SK-N-SH treated with all-trans-retinoic acid at 6 μM for 48 hours (cell line): ENCODE data around the gene STARD5.

ENCODE experiments used
- CSDC2 ChIP-seq: fragments of 250-450 bp; sonication (Bioruptor Pico); IDR thresholded peaks from 2 replicates; pipeline ENCODE4 v1.5.0; 2020; ENCODE audit warnings: mild to moderate bottlenecking, moderate library complexity
- ESRRG ChIP-seq: fragments of 250-450 bp; sonication (Bioruptor Pico); IDR thresholded peaks from 2 replicates; pipeline ENCODE4 v1.6.1; 2021; ENCODE audit warnings: mild to moderate bottlenecking
- ISL1 ChIP-seq: fragments of 250-450 bp; sonication (Bioruptor Pico); IDR thresholded peaks from 2 replicates; pipeline ENCODE4 v2.1.2; 2022; ENCODE audit warnings: mild to moderate bottlenecking, moderate library complexity
- RARB ChIP-seq: fragments of 250-450 bp; sonication (Bioruptor Pico); IDR thresholded peaks from 2 replicates; pipeline ENCODE4 v1.8.0; 2021; ENCODE audit warnings: mild to moderate bottlenecking, moderate library complexity
- TCF4 ChIP-seq: fragments of 250-450 bp; sonication (Bioruptor Pico); IDR thresholded peaks from 2 replicates; pipeline ENCODE4 v1.8.0; 2021; ENCODE audit warnings: mild to moderate bottlenecking, moderate library complexity, borderline replicate concordance
- ZC3H10 ChIP-seq: fragments of 250-450 bp; sonication (Bioruptor Pico); IDR thresholded peaks from 2 replicates; pipeline ENCODE4 v1.5.1; 2021; ENCODE audit warnings: mild to moderate bottlenecking, moderate library complexity
- ZFP3 ChIP-seq: fragments of 250-450 bp; sonication (Bioruptor Pico); IDR thresholded peaks from 2 replicates; pipeline ENCODE4 v1.5.0; 2020; ENCODE audit warnings: mild to moderate bottlenecking, moderate library complexity
- ZNF565 ChIP-seq: fragments of 450-650 bp; formaldehyde crosslinking; conservative IDR thresholded peaks from 2 replicates; pipeline ENCODE4 v1.5.0; 2020; ENCODE audit warnings: low read depth, mild to moderate bottlenecking, moderate library complexity
- ZNF70 ChIP-seq: fragments of 450-650 bp; formaldehyde crosslinking; IDR thresholded peaks from 2 replicates; pipeline ENCODE4 v1.5.0; 2020; ENCODE audit warnings: mild to moderate bottlenecking, moderate library complexity
- TF ChIP-seq, protein P1 (sequence below): fragments of 250-450 bp; sonication (Bioruptor Pico); IDR thresholded peaks from 2 replicates; pipeline ENCODE4 v1.5.1; 2020; ENCODE audit warnings: low read depth, mild to moderate bottlenecking, moderate library complexity
- TF ChIP-seq, protein P2 (sequence below): fragments of 250-450 bp; sonication (Bioruptor Pico); IDR thresholded peaks from 2 replicates; pipeline ENCODE4 v1.8.0; 2021; ENCODE audit warnings: low read depth, mild to moderate bottlenecking, moderate library complexity, borderline replicate concordance
- TF ChIP-seq, protein P3 (sequence below): fragments of 250-450 bp; sonication (Bioruptor Pico); IDR thresholded peaks from 2 replicates; pipeline ENCODE4 v1.8.0; 2020; ENCODE audit warnings: mild to moderate bottlenecking, moderate library complexity, borderline replicate concordance

DNA sequence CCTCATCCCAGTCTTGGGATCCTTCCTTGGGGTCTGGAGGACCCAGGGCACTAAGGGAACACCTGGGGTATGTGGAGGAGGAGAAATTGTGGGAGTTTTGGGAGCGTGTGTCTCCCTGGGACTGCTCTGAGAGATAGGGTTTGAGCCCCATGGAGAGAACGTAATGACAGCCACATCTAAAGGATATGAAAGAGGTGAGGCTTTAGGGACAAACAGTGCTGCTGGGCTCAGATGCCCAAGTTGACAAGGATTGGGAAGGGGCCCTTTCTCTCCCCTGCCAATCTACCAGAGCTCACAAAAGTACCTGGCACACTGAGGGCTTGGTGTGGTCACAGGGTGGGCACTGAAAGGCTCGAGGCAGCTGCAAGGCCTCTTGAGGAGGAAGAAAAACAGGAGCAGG, 13.3 kb upstream of the STARD5 start:
- TF ChIP-seq ESRRG (no peak), ZNF565 (no peak), ZFP3 (CRISPR knock-in tag) (no peak), ZC3H10 (no peak), CSDC2 (CRISPR knock-in tag) (no peak), ISL1 (CRISPR knock-in tag) (no peak), ZNF70 (CRISPR knock-in tag) (no peak), TCF4 (CRISPR knock-in tag) (no peak), RARB (CRISPR knock-in tag) (no peak)
- TF ChIP-seq, protein P1, sequence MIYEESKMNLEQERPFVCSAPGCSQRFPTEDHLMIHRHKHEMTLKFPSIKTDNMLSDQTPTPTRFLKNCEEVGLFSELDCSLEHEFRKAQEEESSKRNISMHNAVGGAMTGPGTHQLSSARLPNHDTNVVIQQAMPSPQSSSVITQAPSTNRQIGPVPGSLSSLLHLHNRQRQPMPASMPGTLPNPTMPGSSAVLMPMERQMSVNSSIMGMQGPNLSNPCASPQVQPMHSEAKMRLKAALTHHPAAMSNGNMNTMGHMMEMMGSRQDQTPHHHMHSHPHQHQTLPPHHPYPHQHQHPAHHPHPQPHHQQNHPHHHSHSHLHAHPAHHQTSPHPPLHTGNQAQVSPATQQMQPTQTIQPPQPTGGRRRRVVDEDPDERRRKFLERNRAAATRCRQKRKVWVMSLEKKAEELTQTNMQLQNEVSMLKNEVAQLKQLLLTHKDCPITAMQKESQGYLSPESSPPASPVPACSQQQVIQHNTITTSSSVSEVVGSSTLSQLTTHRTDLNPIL (CRISPR knock-in tag): no peak
- TF ChIP-seq, protein P2, sequence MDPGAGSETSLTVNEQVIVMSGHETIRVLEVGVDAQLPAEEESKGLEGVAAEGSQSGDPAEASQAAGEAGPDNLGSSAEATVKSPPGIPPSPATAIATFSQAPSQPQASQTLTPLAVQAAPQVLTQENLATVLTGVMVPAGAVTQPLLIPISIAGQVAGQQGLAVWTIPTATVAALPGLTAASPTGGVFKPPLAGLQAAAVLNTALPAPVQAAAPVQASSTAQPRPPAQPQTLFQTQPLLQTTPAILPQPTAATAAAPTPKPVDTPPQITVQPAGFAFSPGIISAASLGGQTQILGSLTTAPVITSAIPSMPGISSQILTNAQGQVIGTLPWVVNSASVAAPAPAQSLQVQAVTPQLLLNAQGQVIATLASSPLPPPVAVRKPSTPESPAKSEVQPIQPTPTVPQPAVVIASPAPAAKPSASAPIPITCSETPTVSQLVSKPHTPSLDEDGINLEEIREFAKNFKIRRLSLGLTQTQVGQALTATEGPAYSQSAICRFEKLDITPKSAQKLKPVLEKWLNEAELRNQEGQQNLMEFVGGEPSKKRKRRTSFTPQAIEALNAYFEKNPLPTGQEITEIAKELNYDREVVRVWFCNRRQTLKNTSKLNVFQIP (CRISPR knock-in tag): no peak
- TF ChIP-seq, protein P3, sequence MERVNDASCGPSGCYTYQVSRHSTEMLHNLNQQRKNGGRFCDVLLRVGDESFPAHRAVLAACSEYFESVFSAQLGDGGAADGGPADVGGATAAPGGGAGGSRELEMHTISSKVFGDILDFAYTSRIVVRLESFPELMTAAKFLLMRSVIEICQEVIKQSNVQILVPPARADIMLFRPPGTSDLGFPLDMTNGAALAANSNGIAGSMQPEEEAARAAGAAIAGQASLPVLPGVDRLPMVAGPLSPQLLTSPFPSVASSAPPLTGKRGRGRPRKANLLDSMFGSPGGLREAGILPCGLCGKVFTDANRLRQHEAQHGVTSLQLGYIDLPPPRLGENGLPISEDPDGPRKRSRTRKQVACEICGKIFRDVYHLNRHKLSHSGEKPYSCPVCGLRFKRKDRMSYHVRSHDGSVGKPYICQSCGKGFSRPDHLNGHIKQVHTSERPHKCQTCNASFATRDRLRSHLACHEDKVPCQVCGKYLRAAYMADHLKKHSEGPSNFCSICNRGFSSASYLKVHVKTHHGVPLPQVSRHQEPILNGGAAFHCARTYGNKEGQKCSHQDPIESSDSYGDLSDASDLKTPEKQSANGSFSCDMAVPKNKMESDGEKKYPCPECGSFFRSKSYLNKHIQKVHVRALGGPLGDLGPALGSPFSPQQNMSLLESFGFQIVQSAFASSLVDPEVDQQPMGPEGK: no peak
